Measurements from ENCODE around the gene CYRIA. TPM values are rescaled to one million over a fixed set of nuclear protein-coding genes. Genes with fewer than 3 reads are reported as not detected.

CYRIA gene
- total and polyA plus RNA-seq, 7 donors: 0.92 to 15.3 (median 9.0) TPM

DNA sequence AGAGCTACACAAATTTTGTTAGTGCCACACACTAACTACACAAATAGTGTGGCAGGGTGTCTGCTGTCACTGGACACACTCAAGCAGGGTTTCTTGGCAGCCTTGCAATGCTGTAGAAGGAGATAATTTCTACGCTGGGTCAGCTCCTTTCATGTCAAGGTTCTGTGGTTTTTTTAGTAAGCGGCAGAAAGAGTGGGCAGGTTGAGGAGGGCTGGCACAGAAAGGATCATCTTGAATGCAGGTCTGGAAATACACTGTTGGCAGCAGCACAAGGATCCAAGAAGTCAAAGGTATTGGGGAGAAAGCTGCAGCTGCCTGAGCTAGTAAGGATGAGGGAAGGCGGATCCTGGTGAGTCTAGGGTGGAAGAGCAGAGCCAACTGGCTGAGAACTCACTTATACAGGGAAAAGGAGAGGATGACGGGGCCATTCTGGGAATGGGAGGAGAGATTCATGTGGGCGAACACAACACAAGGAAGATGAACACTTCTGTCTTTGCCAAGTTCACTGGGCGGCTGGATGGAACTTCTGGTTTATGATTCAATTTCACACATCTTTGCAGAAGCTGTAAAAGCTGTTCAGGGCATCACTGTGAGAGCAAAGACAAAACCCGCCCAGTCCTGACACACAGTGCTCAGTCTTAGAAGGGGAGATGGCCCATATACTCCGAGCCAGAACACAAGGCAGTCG is 16.9 kb upstream of the CYRIA start:
- WGBS, 2 donors: 88 to 89% methylated on average over 9 of the region's 9 CpGs
- TF ChIP-seq CTCF (IDR thresholded peaks at IDR 0.05) (no peak), POLR2AphosphoS5 (IDR thresholded peaks at IDR 0.05) (no peak), EP300 (IDR thresholded peaks at IDR 0.05) (no peak), POLR2A (IDR thresholded peaks at IDR 0.05) (no peak)
- H3K27ac ChIP-seq: no peak overlapping the region
- no peaks in the 10 kb centered on the region for H3K27me3 ChIP-seq
- no peaks in the 10 kb centered on the region for H3K4me1 ChIP-seq
- no peak for DNase-seq
- H3K9me3 ChIP-seq: peaks cover 0 to 8% (median 2%) of the 10 kb centered on the region in 4 donors
- no peak overlapping the region for H3K4me3 ChIP-seq
- intact Hi-C loops (cut with DNase I): no loop called here
- H3K36me3 ChIP-seq: no peaks in the 10 kb centered on the region

DNA sequence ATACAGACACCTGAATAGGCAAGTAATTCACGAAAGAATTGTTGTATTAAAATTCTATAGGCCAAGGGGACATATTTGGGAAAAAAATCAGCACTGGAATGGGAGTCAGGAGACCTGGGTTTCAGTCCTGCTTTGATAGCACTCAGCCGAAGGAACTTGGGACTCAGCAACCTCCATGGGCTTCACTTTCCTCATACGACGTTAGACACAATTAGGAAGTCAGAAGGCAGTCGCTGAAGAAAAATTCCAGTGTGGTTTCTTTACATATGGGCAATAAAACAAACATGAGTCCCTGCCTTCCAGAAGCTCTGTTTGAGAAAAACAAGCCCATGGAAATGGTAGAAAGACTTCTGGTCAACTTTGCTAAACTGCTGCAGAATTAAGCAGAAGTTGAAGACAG is 15.1 kb upstream of the CYRIA start:
- Histone ChIP-seq H3K4me3 (no peak overlapping the region), H3K36me3 (no peaks in the 10 kb centered on the region), H3K27me3 (no peaks in the 10 kb centered on the region), H3K27ac (no peak overlapping the region), H3K9me3 (peaks cover 0 to 8% (median 3%) of the 10 kb centered on the region in 4 donors), H3K4me1 (no peaks in the 10 kb centered on the region)
- DNase-seq: no peak
- intact Hi-C loops (cut with DNase I): no loop called here
- 58 to 76% methylated on average over 5 of the region's 5 CpGs for WGBS, 2 donors
- TF ChIP-seq POLR2AphosphoS5 (IDR thresholded peaks at IDR 0.05): no peak
- no peak for TF ChIP-seq EP300 (IDR thresholded peaks at IDR 0.05)
- TF ChIP-seq POLR2A (IDR thresholded peaks at IDR 0.05): no peak
- no peak for TF ChIP-seq CTCF (IDR thresholded peaks at IDR 0.05)

DNA sequence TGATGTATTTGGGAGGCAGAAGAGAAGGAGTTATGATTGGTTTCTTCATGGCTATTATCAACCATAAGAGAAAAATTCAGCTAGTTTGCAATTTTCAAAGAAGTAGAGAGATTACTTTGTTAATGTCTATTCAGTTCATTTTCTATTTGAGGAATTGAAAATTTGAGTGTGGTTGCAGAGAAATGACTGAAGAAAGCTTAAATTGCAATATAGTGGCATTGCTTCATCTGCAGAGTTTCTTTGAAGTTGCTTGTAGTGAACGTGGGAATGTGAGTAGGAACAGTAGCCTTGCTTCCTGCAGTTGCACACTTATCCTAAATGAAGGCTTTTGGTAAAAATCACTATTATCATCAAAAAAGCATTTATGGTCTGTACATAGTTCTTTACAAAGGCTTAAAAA is 14.7 kb upstream of the CYRIA start:
- DNase-seq: no peak
- Histone ChIP-seq H3K27ac (no peak overlapping the region), H3K27me3 (no peaks in the 10 kb centered on the region), H3K4me3 (no peak overlapping the region), H3K36me3 (no peaks in the 10 kb centered on the region), H3K4me1 (no peaks in the 10 kb centered on the region), H3K9me3 (peaks cover 0 to 8% (median 3%) of the 10 kb centered on the region in 4 donors)
- 58 to 65% methylated on average over 1 of the region's 1 CpG for WGBS, 2 donors
- TF ChIP-seq EP300 (IDR thresholded peaks at IDR 0.05) (no peak), CTCF (IDR thresholded peaks at IDR 0.05) (no peak), POLR2AphosphoS5 (IDR thresholded peaks at IDR 0.05) (no peak), POLR2A (IDR thresholded peaks at IDR 0.05) (no peak)
- intact Hi-C loops (cut with DNase I): no loop called here

GRCh38 chr2:16678964-16679363 is 13.3 kb upstream of the CYRIA start:
- no peaks in the 10 kb centered on the region for H3K4me1 ChIP-seq
- TF ChIP-seq EP300 (IDR thresholded peaks at IDR 0.05): no peak
- TF ChIP-seq CTCF (IDR thresholded peaks at IDR 0.05): no peak
- TF ChIP-seq POLR2A (IDR thresholded peaks at IDR 0.05): no peak
- TF ChIP-seq POLR2AphosphoS5 (IDR thresholded peaks at IDR 0.05): no peak
- no peaks in the 10 kb centered on the region for H3K36me3 ChIP-seq
- intact Hi-C loops (cut with DNase I): no loop called here
- 89 to 92% methylated on average over 4 of the region's 4 CpGs for WGBS, 2 donors
- no peaks in the 10 kb centered on the region for H3K27me3 ChIP-seq
- H3K9me3 ChIP-seq: peaks cover 0 to 8% (median 3%) of the 10 kb centered on the region in 4 donors
- DNase-seq: no peak
- H3K27ac ChIP-seq: no peak overlapping the region
- H3K4me3 ChIP-seq: no peak overlapping the region

- TF ChIP-seq POLR2AphosphoS5 (IDR thresholded peaks at IDR 0.05) (no peak), CTCF (IDR thresholded peaks at IDR 0.05) (no peak), EP300 (IDR thresholded peaks at IDR 0.05) (no peak), POLR2A (IDR thresholded peaks at IDR 0.05) (no peak)
- Histone ChIP-seq H3K4me1 (no peaks in the 10 kb centered on the region), H3K4me3 (no peak overlapping the region), H3K9me3 (peaks cover 0 to 8% (median 3%) of the 10 kb centered on the region in 4 donors), H3K36me3 (no peaks in the 10 kb centered on the region), H3K27ac (no peak overlapping the region), H3K27me3 (no peaks in the 10 kb centered on the region)
- 84 to 98% methylated on average over 1 of the region's 1 CpG for WGBS, 2 donors
- no peak for DNase-seq
- intact Hi-C loops (cut with DNase I): no loop called here
Observed at GRCh38 chr2:16677875-16678274, 12.2 kb upstream of the CYRIA start.
